Ovary (tissue), 9 donors: ENCODE data around the gene OTULIN. TPM values are rescaled to one million over a fixed set of nuclear protein-coding genes. Genes with fewer than 3 reads are reported as not detected.

Experiments used
- DNase-seq, 5 donors: peaks; one replicate each; pipeline ENCODE4 v3.0.0-alpha.2; 2019 to 2020
- H3K27ac ChIP-seq, 2 donors: fragments of 200-600 bp; one replicate each; pipeline versions ENCODE4 v1.5.1 to v1.8.0; 2019 to 2022
- H3K27me3 ChIP-seq: fragments of 200-600 bp; one replicate; pipeline ENCODE4 v1.8.0; 2022
- H3K36me3 ChIP-seq: fragments of 200-600 bp; sonication (generic); one replicate; pipeline ENCODE4 v1.5.1; 2019
- H3K4me1 ChIP-seq: one replicate; pipeline ENCODE4 v1.8.1; 2013; ENCODE audit warnings: mild to moderate bottlenecking, moderate library complexity; ENCODE audit not compliant: insufficient read depth
- H3K4me3 ChIP-seq: fragments of 200-600 bp; sonication (generic); one replicate; pipeline ENCODE4 v1.5.1; 2017
- H3K9me3 ChIP-seq, 2 donors: fragments of 200-600 bp in 1 of 2; sonication (generic) in 1 of 2; one replicate each; pipeline versions ENCODE4 v1.5.1 to v1.8.1; 2013 to 2019; ENCODE audit warnings: mild to moderate bottlenecking in 1 of 2, moderate library complexity in 1 of 2
- CTCF ChIP-seq, 3 donors: fragments of 450-650 bp in 2 of 3; fragments of 200-600 bp in 1 of 3; IDR thresholded peaks; one replicate each; pipeline versions ENCODE4 v1.5.1 to v1.8.0; 2016 to 2022; ENCODE audit warnings: antibody characterized with exemption in 3 of 3, mild to moderate bottlenecking in 1 of 3
- EP300 ChIP-seq: sonication (generic); formaldehyde crosslinking; IDR thresholded peaks from one replicate; pipeline ENCODE4 v1.6.1; 2017; ENCODE audit warnings: antibody characterized with exemption
- POLR2A ChIP-seq: fragments of 450-650 bp; IDR thresholded peaks from one replicate; pipeline ENCODE4 v1.6.1; 2017; ENCODE audit warnings: antibody characterized with exemption, mild to moderate bottlenecking, moderate library complexity
- WGBS, 3 donors: extraction: QIAGEN DNeasy Blood & Tissue Kit in 1 of 3; methylation state at CpG; one replicate each; pipeline versions ENCODE4 v1.1.5 to v1.1.7; 2013 to 2017; 5-methylcytosine and 5-hydroxymethylcytosine counted together
- intact Hi-C, 4 donors: fragments of 100-400 bp; cut with DNase I; formaldehyde crosslinking; loops; one replicate each; pipeline versions ENCODE4 v1.11.0 to v1.15.1; 2022 to 2023
- polyA plus RNA-seq, 2 donors: library from polyadenylated mRNA; stranded (reverse); fragments of 200-250 nt in 1 of 2; fragments of 350-450 nt in 1 of 2; fragmentation: Illumina TruSeq in 1 of 2; extraction: RNeasy Lipid Tissue Mini Kit (QIAGEN cat#74804) in 1 of 2; gene quantifications; one replicate each; pipeline ENCODE4 v1.2.3, GENCODE V29; 2013 to 2014
- total RNA-seq, 7 donors: library from RNA; depleted of rRNA in 2 of 7; stranded (reverse); fragments of >200 nt in 2 of 7; fragmentation: NEBNext Ultra II Directional in 3 of 7; extraction: Animal tissue kit (Norgen Biotek cat#: 25700) in 3 of 7; gene quantifications; one replicate each; pipeline versions ENCODE4 v1.1.0 to v1.2.4, GENCODE V29; 2016 to 2023
- donor health status: DM: no; HTN: no; CAD: no; lungs with moderate emphysema.
- donor health status: DM: no; HTN: no; CAD: no.
- donor health status: Bipolar disorder and iron deficiency.
- donor health status: DM: yes; HTN: yes; CAD: no.
- donor health status: DM: no; HTN: no; CAD: no.
- donor health status: DM: yes; HTN: yes; CAD: no.

OTULIN gene
- total and polyA plus RNA-seq, 9 donors: 4.1 to 29.3 (median 23.3) TPM

- H3K4me3 ChIP-seq: no peak overlapping the region
- no peaks in the 10 kb centered on the region for H3K36me3 ChIP-seq
- 88 to 97% (median 92%) methylated on average over 5 of the region's 5 CpGs for WGBS, 3 donors
- H3K27me3 ChIP-seq: no peaks in the 10 kb centered on the region
- no peak for DNase-seq
- H3K9me3 ChIP-seq: no peaks in the 10 kb centered on the region
- intact Hi-C loops: no loop called here
- TF ChIP-seq EP300 (no peak), CTCF (IDR thresholded peaks at IDR 0.05) (no peak), POLR2A (no peak)
- peaks cover 2% of the 10 kb centered on the region for H3K4me1 ChIP-seq
- H3K27ac ChIP-seq: no peak overlapping the region
Measured at GRCh38 chr5:14669415-14669814, 4.9 kb downstream of the OTULIN start.

DNA sequence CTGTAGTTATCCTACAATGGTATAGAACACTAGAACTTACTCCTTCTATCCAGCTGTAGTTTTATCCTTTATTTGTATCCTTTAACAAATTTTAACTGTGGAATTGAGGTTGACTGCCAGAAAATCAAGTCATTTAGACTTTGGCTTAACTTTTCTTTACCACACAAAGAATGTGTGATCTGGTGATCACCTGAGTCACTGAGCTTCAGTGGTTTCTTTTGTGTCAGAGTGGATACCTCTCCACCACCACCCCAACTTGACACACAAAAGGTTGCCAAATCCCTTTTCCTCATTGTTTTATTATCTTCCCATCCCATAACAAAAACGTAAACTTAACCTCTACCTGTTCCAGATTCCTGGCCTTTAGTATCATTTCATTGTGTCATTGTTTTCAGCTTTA lies 5.5 kb downstream of the OTULIN start:
- H3K27ac ChIP-seq: no peak overlapping the region
- no peaks in the 10 kb centered on the region for H3K27me3 ChIP-seq
- H3K4me1 ChIP-seq: peaks cover 2% of the 10 kb centered on the region
- no peak overlapping the region for H3K4me3 ChIP-seq
- DNase-seq: no peak
- no peak for TF ChIP-seq CTCF (IDR thresholded peaks at IDR 0.05)
- TF ChIP-seq POLR2A: no peak
- no peak for TF ChIP-seq EP300
- H3K36me3 ChIP-seq: no peaks in the 10 kb centered on the region
- WGBS, 3 donors: 76 to 79% (median 78%) methylated on average over 1 of the region's 1 CpG
- no peaks in the 10 kb centered on the region for H3K9me3 ChIP-seq
- intact Hi-C loops: no loop called here

GRCh38 chr5:14671414-14671813 lies 6.9 kb downstream of the OTULIN start:
- H3K4me1 ChIP-seq: no peaks in the 10 kb centered on the region
- TF ChIP-seq EP300: no peak
- TF ChIP-seq CTCF (IDR thresholded peaks at IDR 0.05): no peak
- no peak for TF ChIP-seq POLR2A
- H3K9me3 ChIP-seq: no peaks in the 10 kb centered on the region
- no peaks in the 10 kb centered on the region for H3K27me3 ChIP-seq
- 61 to 71% (median 68%) methylated on average over 2 of the region's 2 CpGs for WGBS, 3 donors
- no peak overlapping the region for H3K27ac ChIP-seq
- no peak for DNase-seq
- intact Hi-C loops: no loop called here
- H3K36me3 ChIP-seq: no peaks in the 10 kb centered on the region
- H3K4me3 ChIP-seq: no peak overlapping the region

DNA sequence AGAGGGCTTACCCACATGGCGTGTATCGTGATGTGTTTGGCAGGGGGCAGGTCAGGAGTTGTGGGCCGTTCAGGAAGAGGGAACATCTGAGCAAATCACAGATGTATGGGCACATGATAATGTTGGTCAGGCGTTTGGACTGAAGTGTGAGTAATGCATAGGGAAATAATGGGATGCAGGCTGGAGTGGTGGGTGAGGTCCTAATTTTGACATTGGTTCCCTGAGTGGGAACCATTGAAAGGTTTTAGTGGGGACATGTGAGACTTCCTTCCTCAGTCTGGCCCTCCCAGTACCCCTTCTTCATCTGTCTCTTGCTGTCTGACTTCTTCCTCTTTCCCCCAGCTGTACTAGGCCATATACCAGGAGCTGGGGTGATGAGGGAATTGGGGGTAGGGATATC lies 7.6 kb downstream of the OTULIN start:
- 83 to 89% (median 84%) methylated on average over 4 of the region's 4 CpGs for WGBS, 3 donors
- Histone ChIP-seq H3K27ac (no peak overlapping the region), H3K9me3 (no peaks in the 10 kb centered on the region), H3K36me3 (no peaks in the 10 kb centered on the region), H3K27me3 (no peaks in the 10 kb centered on the region), H3K4me1 (no peaks in the 10 kb centered on the region), H3K4me3 (no peak overlapping the region)
- no peak for TF ChIP-seq POLR2A
- no peak for TF ChIP-seq EP300
- TF ChIP-seq CTCF (IDR thresholded peaks at IDR 0.05): no peak
- intact Hi-C loops: no loop called here
- DNase-seq: no peak
